HG03575 (cell line): ENCODE measurements around the gene TECPR2.
"Not testable (repeated sequence)": the region's sequence is repeated elsewhere in the genome, so short reads cannot be mapped to it uniquely, and the experiment has no call there.

Experiments used
- ATAC-seq: cut with Tn5 transposase; IDR thresholded peaks from one replicate; pipeline ENCODE4 v1.9.1; 2021; ENCODE audit not compliant: unreplicated experiment, insufficient number of reproducible peaks, low FRiP score; ENCODE audit errors: extremely low read depth

The TECPR2 gene

DNA sequence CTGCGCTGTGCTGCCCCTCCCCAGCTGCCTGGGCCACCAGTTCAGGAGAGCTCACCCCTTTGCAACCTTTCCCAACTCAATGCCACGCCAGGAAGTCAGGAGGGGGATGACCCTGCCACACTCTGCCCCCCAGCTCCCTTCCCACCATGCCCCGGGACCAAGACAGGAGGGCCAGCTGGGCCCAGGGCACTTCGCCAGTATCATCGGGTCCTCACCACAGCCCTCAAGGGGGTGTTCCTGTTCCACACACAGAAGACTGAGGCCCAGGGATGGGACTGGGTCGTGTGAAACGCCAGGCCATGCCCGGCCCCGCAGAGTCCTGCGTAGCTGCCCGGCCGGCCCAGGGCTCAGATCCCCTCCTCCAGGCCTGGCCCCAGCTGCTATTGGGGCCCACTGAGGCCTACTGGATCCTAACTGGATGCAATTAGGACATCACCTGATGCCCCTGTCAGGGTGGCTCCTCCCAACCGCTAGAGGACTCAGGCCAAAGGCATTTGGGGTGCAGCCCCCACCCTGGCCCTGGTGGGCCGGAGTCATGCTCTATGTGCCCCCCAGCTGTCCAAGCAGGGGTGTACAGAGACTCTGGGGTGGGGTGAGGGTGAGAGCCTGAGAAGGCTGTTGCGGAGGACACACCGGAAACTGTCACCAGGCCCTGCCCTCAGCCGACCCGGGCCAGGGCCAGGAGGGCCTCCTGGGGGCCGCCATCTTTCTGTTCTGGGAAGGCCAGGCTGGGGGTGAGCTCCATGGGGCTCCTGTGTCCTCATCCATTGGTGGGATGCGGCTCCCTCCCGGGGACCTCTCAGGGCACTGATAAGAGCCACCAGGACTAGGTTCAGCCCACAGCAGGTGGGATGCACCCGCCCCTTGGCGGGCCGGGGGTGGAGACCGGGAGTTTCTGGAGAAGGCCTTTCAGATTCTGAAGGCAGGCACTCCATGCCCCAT, 176.1 kb downstream of the TECPR2 start:
- no peak for ATAC-seq

DNA sequence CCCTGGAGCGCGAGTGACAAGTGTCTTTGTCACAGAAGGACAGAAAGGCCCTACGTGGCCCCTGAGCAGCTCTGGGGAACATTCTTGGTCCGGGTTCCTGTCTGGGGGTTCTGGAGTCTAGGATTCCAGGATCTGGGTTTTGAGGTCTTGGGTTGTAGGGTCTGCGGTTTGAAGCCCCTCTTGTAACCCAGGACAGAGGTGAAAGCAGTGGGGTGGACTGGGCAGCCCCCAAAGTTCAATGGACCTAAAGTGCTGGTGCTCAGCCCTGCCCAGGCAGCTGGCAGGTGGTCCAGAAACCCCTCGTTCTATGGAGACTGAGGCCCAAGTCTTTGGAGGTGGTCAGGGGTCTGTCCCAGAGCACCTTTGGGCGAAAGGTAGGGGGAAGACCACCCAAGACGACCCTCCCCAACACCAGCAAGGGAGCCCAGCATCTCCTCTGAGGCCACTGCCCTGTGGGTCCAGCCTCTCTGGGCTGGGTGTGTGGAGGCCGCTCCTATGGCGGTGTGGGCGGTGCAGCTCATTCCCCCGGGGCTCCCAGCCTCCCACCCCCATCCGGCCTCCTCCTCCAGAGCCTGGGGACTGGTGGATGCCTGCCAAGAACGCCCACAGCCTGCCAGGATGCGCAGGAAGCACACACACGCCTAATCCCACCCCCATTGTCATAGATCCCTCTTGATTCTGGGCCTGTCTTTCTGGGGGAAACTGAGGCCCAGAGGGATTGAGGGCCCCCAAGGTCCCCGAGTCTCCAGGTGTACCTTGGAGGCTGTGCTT, 177.0 kb downstream of the TECPR2 start:
- ATAC-seq: no peak

DNA sequence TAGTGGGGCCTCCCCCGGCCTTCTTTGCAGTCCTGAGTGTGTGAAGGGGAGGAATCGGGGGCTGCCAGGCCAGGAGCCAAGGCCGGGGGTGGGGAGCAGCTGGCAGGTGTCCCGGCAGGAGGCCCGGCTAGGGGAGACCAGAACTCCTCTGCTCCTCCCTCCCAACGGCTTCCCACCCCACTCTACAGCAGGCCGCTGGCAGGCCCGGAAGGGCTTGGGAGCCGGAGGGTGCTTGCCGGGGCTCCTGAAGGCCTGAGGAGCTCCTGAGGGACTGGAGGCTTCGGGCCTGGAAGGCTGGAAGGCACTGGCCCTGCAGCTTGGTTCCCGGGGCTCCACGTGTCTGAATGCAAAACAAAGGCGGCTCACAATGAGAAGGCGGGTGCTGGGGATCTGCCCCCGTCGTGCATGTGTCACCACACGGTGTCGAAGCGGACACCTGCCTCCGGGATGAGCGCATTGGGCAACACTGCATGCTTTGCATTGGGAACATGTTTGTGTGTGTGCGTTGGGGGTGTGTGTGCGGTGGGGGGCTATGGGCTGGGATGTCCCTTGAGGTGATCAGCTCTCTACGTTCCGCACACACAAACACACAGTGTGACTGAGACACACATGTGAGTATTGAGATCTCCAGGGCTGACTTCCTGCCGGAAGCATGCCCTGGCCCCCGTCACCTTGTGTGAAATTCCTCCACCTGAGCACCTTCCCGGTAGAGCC, 177.7 kb downstream of the TECPR2 start:
- no peak for ATAC-seq

DNA sequence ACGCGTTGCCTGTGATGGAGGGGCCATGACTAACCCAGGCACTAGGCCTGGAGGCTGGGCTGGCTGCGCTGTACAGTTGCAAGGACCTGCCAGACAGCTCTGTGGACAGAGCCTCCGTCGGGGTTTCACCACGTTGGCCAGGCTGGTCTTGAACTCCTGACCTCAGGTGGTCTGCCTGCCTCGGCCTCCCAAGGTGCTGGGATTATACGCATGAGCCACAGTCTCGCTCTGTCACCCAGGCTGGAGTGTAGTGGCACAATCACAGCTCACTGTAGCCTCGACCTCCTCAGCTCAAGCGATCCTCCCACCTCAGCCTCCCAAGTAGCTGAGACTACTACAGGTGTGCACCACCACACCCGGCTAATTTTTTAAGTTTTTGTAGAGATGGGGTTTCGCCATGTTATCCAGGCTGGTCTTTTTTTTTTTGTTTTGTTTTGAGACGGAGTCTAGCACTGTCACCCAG, 178.3 kb downstream of the TECPR2 start:
- ATAC-seq: not testable (repeated sequence)

DNA sequence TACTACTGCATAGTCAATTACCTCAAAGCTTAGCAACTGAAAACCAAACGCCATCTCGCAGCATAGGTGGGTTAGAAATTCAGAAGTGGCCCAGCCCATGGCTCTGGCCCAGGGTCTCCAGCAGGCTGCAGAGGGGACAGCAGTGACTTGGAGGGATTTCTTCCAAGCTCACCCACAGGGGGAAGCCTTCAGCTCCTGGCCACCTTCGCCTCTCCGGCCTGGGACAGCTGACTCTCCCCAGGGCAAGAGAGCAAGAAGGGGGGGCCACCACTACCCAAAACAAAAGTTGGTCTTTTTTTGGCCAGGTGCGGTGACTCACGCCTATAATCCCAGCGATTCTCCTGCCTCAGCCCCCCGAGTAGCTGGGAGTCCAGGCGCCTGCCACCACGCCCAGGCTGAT, 179.0 kb downstream of the TECPR2 start:
- ATAC-seq: no peak

DNA sequence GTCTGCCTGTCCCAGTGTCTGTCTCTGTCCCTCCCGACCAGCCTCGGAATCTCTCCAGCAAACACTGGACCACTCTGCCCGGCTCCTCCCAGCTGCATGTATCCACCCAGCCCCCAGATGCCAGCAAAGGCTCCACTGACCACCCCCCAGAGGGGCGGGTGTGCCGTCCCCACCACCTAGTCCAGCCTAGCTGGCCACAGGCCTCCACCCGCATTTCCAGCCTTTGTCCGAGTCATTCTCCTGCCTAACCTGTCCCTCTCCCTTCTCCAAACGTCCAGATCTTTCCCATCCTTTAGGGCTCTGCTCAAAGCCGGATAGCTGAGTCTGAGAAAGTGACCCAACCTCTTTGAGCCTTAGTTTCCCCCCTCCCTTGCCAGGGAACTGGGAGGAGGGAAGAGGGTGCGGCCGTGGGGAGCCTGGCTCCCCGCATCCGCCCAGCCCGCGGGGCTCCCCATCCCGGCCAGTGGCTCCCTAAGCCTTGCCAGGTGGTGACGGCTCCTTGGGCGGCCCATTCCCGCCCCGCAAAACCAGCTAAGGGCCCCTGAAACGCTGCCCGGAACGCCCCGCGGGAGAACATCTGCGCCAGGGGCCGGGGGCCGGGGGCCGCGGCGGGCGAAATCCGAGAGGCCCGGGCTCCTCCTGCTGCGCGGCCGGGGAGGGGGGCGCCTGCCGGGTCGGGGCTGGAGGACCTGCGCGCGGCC, 181.5 kb downstream of the TECPR2 start:
- ATAC-seq: no peak

DNA sequence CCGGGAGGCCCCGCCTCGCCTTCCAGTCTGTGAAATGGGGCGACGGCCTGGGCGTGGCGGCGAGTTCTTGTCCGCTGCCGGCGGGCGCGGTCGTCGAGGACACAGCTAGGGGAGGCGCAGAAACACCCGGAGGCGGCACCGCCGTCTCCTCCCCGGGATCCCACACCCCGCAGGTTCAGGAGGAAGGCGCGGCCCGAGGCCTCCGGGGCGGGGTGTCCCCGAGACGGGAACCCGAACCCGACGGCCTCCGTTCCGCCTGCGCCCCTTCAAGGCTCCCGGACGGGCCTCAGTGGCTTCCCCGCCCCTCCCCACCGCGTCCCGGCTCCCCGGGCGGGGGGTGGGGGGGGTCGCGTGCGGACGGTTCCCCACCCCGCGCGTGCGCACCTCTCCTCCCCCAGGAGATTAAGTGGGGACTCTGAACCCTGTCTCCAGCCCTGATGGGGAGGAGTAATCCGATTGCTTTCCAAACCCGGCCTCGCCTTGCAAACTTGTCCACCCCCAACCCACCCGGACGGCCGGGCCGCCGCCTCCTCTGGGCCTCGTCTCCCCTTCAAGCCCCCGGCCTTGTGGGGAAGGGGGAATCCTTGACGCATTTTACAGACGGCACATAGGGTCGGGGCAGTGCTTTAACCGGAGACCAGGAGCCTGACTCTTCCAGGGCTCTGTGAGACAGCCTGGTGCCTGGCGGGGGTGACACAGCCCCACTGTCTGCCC, 182.2 kb downstream of the TECPR2 start:
- ATAC-seq: no peak

DNA sequence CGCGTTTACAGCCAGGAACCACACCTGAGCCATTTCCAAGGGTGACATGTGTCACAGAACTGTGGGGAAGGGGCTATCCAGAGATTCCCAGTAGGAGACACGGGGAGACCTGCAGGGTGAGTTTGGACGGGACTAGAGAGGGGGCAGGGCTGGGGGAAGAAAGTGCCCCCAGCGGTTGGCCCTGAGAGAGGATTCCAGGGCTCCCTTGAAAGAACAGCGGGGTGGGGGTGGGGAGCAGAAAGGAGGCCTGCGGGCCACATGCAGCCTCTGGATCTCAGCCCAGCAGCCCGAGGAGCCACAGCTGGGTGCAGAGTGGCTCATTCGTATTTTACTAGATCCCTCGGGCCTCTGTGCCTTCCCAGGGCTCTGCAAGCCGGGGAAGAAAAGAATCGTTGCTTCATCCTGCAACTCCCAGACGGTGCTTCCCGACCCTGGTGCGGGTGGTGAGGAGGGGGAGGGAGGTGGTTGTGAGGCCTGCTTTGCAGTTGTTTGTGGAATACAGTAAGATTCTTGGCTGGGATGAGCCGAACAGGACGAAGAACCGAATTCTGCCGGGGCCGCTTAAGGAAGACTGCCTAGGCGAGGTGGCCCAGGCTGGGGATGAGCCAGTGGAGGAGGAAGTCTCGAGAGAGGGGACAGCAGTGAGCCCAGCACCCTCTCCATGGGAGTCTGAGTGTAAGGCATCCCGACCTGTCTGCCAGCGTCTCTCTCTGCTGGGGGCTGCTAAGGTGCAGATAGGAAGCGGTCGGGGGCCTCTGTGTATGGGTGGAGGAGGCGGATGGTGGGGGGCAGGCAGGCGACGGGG, 182.9 kb downstream of the TECPR2 start:
- no peak for ATAC-seq

DNA sequence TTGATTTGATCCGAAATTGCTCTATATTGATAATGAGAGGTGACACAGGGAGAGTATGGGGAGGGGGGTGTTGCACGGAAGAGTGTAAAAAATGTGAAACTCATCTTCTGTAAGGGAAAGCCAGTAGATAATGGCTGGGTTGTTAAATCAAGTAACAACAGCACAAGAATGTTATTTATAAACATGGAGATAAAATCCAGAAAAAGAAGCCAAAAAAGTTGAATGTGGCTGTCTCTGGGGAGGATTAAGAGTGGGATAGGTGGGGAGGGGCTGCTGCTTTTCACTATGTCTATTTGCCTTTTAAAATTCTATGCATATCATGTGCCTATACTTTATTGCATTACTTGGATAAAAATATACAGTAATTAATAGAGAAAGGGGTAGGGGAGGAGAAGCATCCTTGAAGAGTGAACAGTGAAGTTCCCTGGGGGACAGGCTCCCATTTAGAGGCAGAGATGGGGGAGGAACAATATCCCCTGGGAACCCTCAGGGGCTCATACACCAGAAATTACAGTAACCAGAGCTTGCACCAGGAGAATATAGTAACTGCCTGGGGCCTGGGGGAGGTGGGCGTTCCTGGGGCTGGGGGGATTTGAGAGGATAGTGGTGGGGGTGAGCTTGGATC, 186.0 kb downstream of the TECPR2 start:
- ATAC-seq: no peak

DNA sequence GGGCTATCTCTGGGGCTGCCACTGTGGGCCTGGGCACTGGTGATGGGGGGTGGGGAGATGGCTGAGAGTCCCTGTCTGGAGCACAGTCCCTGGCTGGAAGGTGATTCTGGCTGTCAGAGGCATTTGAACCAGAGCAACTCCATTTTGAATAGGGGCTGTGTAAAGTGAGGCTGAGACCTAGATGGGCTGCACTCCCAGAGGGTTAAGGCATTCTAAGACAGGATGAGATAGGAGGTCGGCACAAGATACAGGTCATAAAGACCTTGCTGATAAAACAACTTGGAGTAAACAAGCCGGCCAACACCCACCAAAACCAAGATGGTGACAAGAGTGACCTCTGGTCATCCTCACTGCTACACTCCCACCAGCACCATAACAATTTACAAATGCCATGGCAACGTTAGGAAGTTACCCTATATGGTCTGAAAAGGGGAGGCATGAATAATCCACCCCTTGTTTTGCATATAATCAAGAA, 188.2 kb downstream of the TECPR2 start:
- not testable (repeated sequence) for ATAC-seq
